Raji (cell line): Measurements from ENCODE around the gene SLC25A39.

ENCODE experiments used
- POLR2A ChIP-seq: IDR thresholded peaks from 2 replicates; pipeline ENCODE4 v1.6.1; 2011; ENCODE audit warnings: low read depth, low read length, control low read depth; ENCODE audit not compliant: insufficient read depth

SLC25A39 gene

GRCh38 chr17:44355642-44356099, 31.0 kb upstream of the SLC25A39 start:
- no peak for TF ChIP-seq POLR2A

- no peak for TF ChIP-seq POLR2A
Observed at GRCh38 chr17:44354582-44355561, 30.2 kb upstream of the SLC25A39 start.

GRCh38 chr17:44353672-44354331, 29.2 kb upstream of the SLC25A39 start:
- TF ChIP-seq POLR2A, result no peak

DNA sequence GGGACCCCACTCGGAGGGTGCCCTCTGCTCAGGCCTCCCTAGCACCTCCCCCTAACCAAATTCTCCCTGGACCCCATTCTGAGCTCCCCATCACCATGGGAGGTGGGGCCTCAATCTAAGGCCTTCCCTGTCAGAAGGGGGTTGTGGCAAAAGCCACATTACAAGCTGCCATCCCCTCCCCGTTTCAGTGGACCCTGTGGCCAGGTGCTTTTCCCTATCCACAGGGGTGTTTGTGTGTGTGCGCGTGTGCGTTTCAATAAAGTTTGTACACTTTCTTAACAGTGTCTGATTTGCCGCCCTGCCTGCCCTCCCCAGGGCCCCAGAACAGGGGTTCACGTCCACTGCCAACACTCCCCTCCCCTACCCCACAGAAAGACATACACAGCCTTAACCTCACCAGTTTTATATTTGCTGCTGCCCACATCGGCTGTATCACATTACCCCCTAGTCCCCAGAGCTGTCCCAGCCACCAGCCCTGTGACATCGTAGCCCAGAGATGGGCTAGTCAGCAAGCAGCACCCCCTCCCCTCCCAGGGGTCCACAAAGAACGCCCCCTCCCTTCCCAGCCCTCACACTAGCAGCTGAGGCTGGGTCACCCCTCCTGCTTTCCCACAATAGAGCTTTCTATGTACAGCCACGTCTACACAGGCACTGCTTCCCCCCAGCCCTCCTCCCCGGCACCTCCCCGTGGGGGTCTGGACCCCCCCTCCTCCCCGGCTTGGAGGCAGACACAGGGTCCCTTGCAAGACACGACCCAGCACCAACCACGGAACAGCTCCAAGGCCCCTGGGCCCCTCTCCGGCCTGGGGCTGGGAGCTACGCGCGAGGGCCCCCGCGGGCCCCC, 28.4 kb upstream of the SLC25A39 start:
- TF ChIP-seq POLR2A, result no peak

DNA sequence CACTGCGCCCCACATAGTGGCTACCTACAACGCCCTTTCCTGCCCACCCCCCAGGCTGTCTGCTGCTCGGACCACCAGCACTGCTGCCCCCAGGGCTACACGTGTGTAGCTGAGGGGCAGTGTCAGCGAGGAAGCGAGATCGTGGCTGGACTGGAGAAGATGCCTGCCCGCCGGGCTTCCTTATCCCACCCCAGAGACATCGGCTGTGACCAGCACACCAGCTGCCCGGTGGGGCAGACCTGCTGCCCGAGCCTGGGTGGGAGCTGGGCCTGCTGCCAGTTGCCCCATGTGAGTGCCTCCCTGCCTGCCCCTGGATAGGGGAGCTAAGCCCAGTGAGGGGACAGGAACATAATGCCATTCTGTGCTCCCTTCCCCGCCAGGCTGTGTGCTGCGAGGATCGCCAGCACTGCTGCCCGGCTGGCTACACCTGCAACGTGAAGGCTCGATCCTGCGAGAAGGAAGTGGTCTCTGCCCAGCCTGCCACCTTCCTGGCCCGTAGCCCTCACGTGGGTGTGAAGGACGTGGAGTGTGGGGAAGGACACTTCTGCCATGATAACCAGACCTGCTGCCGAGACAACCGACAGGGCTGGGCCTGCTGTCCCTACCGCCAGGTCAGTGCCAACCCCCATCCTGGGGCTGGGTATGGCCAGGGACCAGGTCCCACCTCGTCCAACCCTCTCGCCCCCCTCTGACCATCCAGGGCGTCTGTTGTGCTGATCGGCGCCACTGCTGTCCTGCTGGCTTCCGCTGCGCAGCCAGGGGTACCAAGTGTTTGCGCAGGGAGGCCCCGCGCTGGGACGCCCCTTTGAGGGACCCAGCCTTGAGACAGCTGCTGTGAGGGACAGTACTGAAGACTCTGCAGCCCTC, 27.6 kb upstream of the SLC25A39 start:
- TF ChIP-seq POLR2A, result no peak

- TF ChIP-seq POLR2A, result no peak
Observed at GRCh38 chr17:44351464-44351863, 26.8 kb upstream of the SLC25A39 start.

DNA sequence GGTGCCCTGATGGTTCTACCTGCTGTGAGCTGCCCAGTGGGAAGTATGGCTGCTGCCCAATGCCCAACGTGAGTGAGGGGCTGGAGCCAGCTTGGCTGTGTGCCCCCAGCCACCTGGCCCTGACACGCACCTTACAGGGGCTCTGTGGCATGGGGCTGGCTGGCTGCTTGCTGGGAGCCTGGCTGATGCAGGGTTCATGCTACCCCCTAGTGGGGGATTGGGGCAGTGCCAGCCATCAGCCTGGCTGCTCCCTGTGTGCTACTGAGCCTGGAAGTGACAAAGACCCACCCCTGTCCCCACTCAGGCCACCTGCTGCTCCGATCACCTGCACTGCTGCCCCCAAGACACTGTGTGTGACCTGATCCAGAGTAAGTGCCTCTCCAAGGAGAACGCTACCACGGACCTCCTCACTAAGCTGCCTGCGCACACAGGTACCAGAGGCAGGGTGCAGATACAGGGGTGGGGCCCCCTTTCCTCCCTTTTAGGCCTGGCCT, 26.2 kb upstream of the SLC25A39 start:
- 0 out of 2 replicates have a peak, but pooled peaks have one; percentile 20 for TF ChIP-seq POLR2A

GRCh38 chr17:44349553-44350070, 25.0 kb upstream of the SLC25A39 start:
- no peak for TF ChIP-seq POLR2A

- no peak for TF ChIP-seq POLR2A
Observed at GRCh38 chr17:44348988-44349364, 24.4 kb upstream of the SLC25A39 start.

DNA sequence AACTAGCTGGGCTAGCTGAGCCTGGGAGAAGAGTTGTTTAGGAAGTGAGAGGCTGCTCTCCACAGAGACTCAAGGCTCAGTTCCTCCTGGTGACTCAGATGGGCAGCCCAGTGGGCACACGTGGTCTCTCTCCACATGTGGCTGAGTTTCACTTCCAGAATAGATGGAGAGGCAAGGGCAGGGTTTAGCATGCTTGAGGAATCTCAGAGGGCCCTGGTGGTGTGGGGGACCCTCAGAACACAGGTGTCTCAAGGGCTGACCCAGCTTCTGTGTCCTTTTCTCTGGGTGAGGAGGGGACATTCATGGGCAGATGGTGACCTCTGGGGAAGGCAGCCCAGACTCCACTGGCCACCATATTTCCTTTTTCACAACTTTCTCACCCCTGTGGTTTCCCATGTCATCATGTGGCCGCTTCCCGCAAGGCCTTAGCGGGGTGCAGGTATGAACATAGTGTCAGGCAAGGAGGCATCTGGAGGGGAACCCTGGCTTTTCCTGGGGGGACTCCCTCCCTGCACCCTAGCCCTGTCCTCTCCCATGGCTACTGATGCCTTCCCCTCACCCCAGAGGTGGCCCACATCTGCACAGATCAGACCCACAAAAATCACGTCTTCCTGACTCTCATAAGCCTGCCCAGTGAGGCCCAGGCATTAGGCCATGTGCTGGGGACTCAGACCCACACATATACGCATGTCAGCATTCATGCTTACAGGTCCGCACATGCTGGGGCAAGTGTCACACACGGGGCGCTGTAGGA, 23.8 kb upstream of the SLC25A39 start:
- TF ChIP-seq POLR2A, result peak; percentile 30

DNA sequence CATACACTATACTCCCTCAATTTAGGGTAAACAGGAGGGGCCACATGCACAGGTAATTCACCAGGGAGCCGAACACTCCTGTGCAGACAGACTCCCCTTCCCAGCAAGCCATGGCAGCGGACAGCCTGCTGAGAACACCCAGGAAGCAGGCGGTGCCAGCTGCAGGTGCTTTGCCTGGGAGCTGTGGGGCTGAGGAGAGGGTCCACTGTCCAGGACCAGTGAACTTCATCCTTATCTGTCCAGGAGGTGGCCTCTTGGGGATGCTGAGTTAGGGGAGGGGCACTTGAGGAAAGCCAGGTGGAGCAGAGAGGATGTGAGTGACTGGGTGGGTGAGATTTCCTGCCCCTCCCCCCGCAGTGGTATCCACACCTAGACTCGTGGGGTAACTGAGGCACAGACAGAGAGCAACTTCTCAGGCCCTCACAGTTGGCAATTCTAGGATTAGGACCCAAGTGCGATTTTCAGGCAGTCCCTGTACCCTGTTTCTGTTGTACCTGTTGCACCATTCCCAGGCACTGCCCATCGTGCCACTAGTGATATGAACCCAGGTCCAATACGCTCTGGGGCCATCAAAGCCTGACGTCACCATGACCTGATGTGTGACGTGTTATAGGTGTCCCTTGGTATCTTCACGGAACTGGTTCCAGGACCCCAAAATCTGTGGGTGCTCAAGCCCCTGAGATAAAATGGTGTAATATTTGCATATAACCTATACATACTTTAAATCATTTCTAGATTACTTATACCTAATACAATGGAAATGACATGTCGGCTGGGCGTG, 21.6 kb upstream of the SLC25A39 start:
- TF ChIP-seq POLR2A, result no peak; the same call in 1 of the 2 replicates

DNA sequence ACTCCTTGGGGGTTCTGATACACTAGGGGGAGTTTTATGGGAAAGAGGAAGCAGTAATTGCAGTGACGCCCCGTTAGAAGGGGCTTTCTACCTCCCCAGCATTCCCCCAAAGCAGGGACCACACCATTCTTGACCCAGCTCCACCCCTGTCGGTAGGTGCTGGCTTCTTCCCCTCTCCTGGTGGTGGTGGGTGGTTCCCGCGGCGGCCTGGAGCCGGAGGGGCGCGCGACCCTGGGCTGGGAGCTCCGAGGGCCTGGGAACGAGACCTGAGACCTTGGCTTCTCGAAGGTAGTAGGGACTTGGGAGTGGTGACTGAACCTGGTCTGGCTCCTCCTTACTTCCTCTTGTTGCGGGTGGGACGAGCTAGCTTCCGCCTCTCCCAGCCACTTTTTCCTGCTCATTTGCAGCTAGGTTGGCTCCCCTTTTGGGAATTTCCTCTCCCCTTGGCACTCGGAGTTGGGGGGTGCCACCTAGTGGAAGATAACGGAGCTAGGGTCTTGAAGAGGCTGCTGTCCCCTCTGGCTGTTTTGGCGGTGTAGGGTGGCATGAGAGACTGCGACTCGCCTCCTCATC, 20.9 kb upstream of the SLC25A39 start:
- no peak for TF ChIP-seq POLR2A
